Adrenal gland (tissue), 12 donors: ENCODE results near the gene STN1. TPM values are rescaled to one million over a fixed set of nuclear protein-coding genes. Genes with fewer than 3 reads are reported as not detected.

Experiments used
- DNase-seq, 7 donors: peaks; one replicate each; pipeline ENCODE4 v3.0.0-alpha.2; 2019 to 2020
- H3K27ac ChIP-seq, 5 donors: fragments of 200-600 bp; sonication (generic) in 4 of 5; 1 replicate in 3 of 5; 2 replicates in 2 of 5; pipeline versions ENCODE4 v1.5.1 to v1.8.0; 2016 to 2020; ENCODE audit warnings: mild to moderate bottlenecking in 1 of 5
- H3K27me3 ChIP-seq: fragments of 200-600 bp; 2 replicates; pipeline ENCODE4 v1.8.0; 2021
- H3K36me3 ChIP-seq, 2 donors: fragments of 200-600 bp; replicated peaks in 1 of 2; 1 replicate in 1 of 2; 2 replicates in 1 of 2; pipeline versions ENCODE4 v1.5.1 to v1.8.0; 2018 to 2022
- H3K4me1 ChIP-seq, 2 donors: fragments of 200-600 bp; replicated peaks in 1 of 2; 1 replicate in 1 of 2; 2 replicates in 1 of 2; pipeline versions ENCODE4 v1.5.1 to v1.8.0; 2018 to 2021
- H3K4me3 ChIP-seq, 4 donors: fragments of 200-600 bp; sonication (generic) in 3 of 4; one replicate each; pipeline ENCODE4 v1.5.1; 2016 to 2018
- H3K9me3 ChIP-seq, 3 donors: fragments of 200-600 bp; sonication (generic) in 1 of 3; replicated peaks in 1 of 3; 1 replicate in 2 of 3; 2 replicates in 1 of 3; pipeline versions ENCODE4 v1.5.1 to v1.8.0; 2016 to 2021
- CTCF ChIP-seq, 6 experiments: fragments of 450-650 bp in 4 of 6; fragments of 200-600 bp in 2 of 6; sonication (generic) in 1 of 6; IDR thresholded peaks; 1 replicate in 5 of 6; 2 replicates in 1 of 6; pipeline versions ENCODE4 v1.5.1 to v1.8.0; 2016 to 2021; ENCODE audit warnings: antibody characterized with exemption in 6 of 6, mild to moderate bottlenecking in 2 of 6, moderate library complexity in 1 of 6
- POLR2A ChIP-seq, 2 donors: fragments of 450-650 bp; IDR thresholded peaks; one replicate each; pipeline ENCODE4 v1.6.1; 2017; ENCODE audit warnings: antibody characterized with exemption in 2 of 2, mild to moderate bottlenecking in 2 of 2, moderate library complexity in 1 of 2
- WGBS, 4 donors: extraction: QIAGEN DNeasy Blood & Tissue Kit in 2 of 4; methylation state at CpG; one replicate each; pipeline versions ENCODE4 v1.1.5 to v1.1.7; 2013 to 2017; 5-methylcytosine and 5-hydroxymethylcytosine counted together
- intact Hi-C, 2 donors: fragments of 100-400 bp; cut with DNase I; formaldehyde crosslinking; loops; one replicate each; pipeline versions ENCODE4 v1.14.1 to v1.15.0; 2022 to 2023
- polyA plus RNA-seq, 3 donors: library from polyadenylated mRNA; stranded (reverse); fragments of 200-250 nt in 2 of 3; fragments of 350-450 nt in 1 of 3; fragmentation: Illumina TruSeq in 1 of 3; extraction: RNeasy Lipid Tissue Mini Kit (QIAGEN cat#74804) in 1 of 3; gene quantifications; one replicate each; pipeline ENCODE4 v1.2.3, GENCODE V29; 2013 to 2014
- total RNA-seq, 9 donors: library from RNA; depleted of rRNA in 4 of 9; stranded (reverse); fragments of >200 nt in 4 of 9; fragments of 120-200 nt in 1 of 9; fragmentation: NEBNext Ultra II Directional in 1 of 9; extraction: Animal tissue kit (Norgen Biotek cat#: 25700) in 1 of 9; gene quantifications; one replicate each; pipeline versions ENCODE4 v1.1.0 to v1.2.4, GENCODE V29; 2013 to 2023
- donor health status: healthy with polysubstance abuse.
- donor health status: Bipolar disorder and iron deficiency.
- donor health status: DM: yes; HTN: yes; CAD: no.
- donor health status: DM: no; HTN: no; CAD: no.
- donor health status: DM: no; HTN: no; CAD: no.
- donor health status: DM: yes; HTN: yes; CAD: no.

The STN1 gene
- total and polyA plus RNA-seq, 12 donors, result 14.8 to 73.6 (median 36.2) TPM

GRCh38 chr10:103854686-103855391, 63.1 kb downstream of the STN1 start:
- peak in 3 of 7 donors; percentile 25 to 43 (median 27) for DNase-seq
- H3K9me3 ChIP-seq, result no peaks in the 10 kb centered on the region
- 0 to 3% (median 2%) methylated on average over 4 to 53 of the region's 53 CpGs for whole genome bisulfite sequencing, 4 donors
- no peaks in the 10 kb centered on the region for H3K36me3 ChIP-seq
- peak overlapping the region in 2 of 4 donors; percentile 39 to 65 for H3K4me3 ChIP-seq
- H3K27me3 ChIP-seq, result no peaks in the 10 kb centered on the region
- intact Hi-C loops, result no loop called here
- peak overlapping the region in 3 of 5 donors; percentile 5 to 57 (median 30) for H3K27ac ChIP-seq
- no peak for TF ChIP-seq POLR2A (IDR thresholded peaks at IDR 0.05)
- no peak for TF ChIP-seq CTCF (IDR thresholded peaks at IDR 0.05)
- peaks cover 7 to 51% of the 10 kb centered on the region in 2 donors for H3K4me1 ChIP-seq

GRCh38 chr10:103854265-103854685, 63.7 kb downstream of the STN1 start:
- Histone ChIP-seq H3K9me3 (no peaks in the 10 kb centered on the region), H3K27me3 (no peaks in the 10 kb centered on the region), H3K4me3 (peak overlapping the region in 2 of 4 donors; percentile 39 to 65), H3K4me1 (peaks cover 7 to 56% of the 10 kb centered on the region in 2 donors), H3K27ac (peak overlapping the region in 2 of 5 donors; percentile 24 to 30), H3K36me3 (no peaks in the 10 kb centered on the region)
- no peak for DNase-seq
- intact Hi-C loops, result no loop called here
- TF ChIP-seq CTCF (IDR thresholded peaks at IDR 0.05) (no peak), POLR2A (IDR thresholded peaks at IDR 0.05) (no peak)
- 16 to 22% (median 17%) methylated on average over 13 of the region's 13 CpGs for WGBS, 4 donors

GRCh38 chr10:103853428-103854264, 64.3 kb downstream of the STN1 start:
- TF ChIP-seq CTCF (IDR thresholded peaks at IDR 0.05), result no peak
- no peak for TF ChIP-seq POLR2A (IDR thresholded peaks at IDR 0.05)
- H3K4me1 ChIP-seq, result peaks cover 7 to 56% of the 10 kb centered on the region in 2 donors
- no peak for DNase-seq
- peak overlapping the region in 1 of 4 donors; percentile 65 for H3K4me3 ChIP-seq
- peak overlapping the region in 2 of 5 donors; percentile 38 to 72 for H3K27ac ChIP-seq
- H3K36me3 ChIP-seq, result no peaks in the 10 kb centered on the region
- WGBS, 4 donors, result 67 to 80% (median 71%) methylated on average over 9 of the region's 9 CpGs
- H3K27me3 ChIP-seq, result no peaks in the 10 kb centered on the region
- H3K9me3 ChIP-seq, result no peaks in the 10 kb centered on the region
- intact Hi-C loops, result no loop called here

GRCh38 chr10:103852856-103853255, 65.1 kb downstream of the STN1 start:
- WGBS, 4 donors, result 62 to 82% (median 67%) methylated on average over 7 of the region's 7 CpGs
- no peaks in the 10 kb centered on the region for H3K36me3 ChIP-seq
- no peaks in the 10 kb centered on the region for H3K9me3 ChIP-seq
- H3K4me3 ChIP-seq, result no peak overlapping the region
- intact Hi-C loops, result no loop called here
- H3K4me1 ChIP-seq, result peaks cover 7 to 56% of the 10 kb centered on the region in 2 donors
- H3K27me3 ChIP-seq, result no peaks in the 10 kb centered on the region
- no peak for DNase-seq
- TF ChIP-seq CTCF (IDR thresholded peaks at IDR 0.05), result no peak
- no peak for TF ChIP-seq POLR2A (IDR thresholded peaks at IDR 0.05)
- H3K27ac ChIP-seq, result peak overlapping the region in 2 of 5 donors; percentile 38 to 72
